ENCODE measurements around the gene RAB11A. TPM values are rescaled to one million over a fixed set of nuclear protein-coding genes. Genes with fewer than 3 reads are reported as not detected.

The RAB11A gene
- polyA plus RNA-seq, 1 donor = 135 TPM

- DNase-seq = no peak
These were observed 49.1 kb downstream of the RAB11A start for GRCh38 chr15:65918357-65918920.

DNA sequence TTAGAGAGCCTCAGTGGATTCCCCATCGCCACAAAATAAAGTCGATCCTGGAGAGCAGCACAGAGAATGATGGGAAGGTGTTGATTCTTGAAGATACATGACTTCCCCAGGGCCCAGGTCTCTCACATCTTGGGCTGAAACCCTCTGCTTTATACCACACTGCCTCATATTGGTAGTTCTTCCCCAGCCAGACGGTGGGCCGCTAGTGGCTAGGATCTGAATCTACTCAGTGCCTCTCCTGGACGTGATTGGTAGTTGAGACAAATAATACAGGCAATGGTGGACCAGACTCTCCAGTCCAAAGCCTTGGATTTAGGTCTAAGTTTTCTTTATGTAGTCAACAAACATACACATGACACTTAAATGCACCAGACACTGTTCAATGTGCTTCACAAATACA is 49.7 kb downstream of the RAB11A start:
- DNase-seq = no peak

- DNase-seq = no peak
These were observed 50.1 kb downstream of the RAB11A start for GRCh38 chr15:65919353-65919752.

- DNase-seq = no peak
These were observed 50.8 kb downstream of the RAB11A start for GRCh38 chr15:65920121-65920520.

- no peak for DNase-seq
These were observed 51.6 kb downstream of the RAB11A start for GRCh38 chr15:65920825-65921309.

- no peak for DNase-seq
These were observed 52.5 kb downstream of the RAB11A start for GRCh38 chr15:65921780-65922179.

- no peak for DNase-seq
These were observed 53.3 kb downstream of the RAB11A start for GRCh38 chr15:65922621-65923020.

DNA sequence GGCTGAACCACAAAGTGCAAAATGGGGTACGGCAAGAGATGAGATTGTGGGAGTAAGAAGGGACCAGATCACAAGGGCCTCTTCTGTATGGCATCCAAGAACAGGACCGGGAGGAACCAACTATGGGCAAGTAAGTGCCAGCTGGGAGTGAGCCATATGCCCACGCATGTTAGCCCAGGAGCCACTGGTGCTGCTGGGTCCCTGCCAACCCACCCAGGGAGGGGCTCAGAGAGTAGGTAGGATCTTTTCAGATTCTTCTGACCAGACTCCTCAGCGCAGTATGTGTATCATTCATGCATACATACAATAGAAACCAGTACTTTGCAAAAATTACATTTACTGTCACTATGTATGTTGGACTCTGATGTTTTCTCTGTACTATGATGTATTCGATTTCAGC is 54.0 kb downstream of the RAB11A start:
- DNase-seq = no peak

GRCh38 chr15:65924004-65924403 is 54.7 kb downstream of the RAB11A start:
- no peak for DNase-seq

DNA sequence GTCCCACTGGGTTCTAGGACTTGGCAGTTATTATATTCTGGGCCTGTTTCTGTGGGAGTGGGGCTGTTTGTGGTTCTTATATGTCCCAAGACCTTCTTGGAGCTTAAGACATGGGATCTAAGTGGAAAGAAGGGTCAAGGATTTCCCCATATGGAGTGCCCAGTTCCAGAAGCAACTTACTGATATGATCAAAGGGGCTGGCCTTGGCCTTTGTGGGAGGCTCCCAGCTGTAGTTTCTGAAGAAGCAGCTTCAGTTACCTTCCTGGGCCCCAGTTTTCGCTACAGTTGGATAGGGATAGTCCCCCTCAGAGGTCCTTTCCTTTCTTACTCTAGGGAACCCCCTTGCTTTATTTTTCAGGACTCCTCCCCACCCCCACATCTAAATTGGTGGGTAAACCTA is 56.0 kb downstream of the RAB11A start:
- DNase-seq = no peak

DNA sequence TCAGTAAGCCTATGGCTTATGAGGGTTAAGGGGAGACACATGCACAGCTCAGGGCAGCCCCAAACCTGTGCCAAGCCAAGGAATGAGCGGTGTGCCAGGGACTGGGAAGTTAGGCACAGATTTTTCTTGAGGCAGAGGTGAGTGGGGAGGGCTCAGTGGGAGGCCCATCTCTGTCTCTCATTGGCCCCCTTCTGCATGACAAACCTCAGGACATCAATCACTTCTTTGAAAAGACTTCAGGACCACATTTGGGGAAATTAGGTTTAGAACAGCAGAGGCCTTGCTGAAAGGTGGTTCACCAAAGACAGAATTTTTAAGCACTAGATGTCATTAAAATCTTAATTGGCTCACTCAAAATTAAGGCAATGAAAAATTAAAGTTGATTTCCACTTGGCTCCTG is 57.2 kb downstream of the RAB11A start:
- DNase-seq = no peak

DNA sequence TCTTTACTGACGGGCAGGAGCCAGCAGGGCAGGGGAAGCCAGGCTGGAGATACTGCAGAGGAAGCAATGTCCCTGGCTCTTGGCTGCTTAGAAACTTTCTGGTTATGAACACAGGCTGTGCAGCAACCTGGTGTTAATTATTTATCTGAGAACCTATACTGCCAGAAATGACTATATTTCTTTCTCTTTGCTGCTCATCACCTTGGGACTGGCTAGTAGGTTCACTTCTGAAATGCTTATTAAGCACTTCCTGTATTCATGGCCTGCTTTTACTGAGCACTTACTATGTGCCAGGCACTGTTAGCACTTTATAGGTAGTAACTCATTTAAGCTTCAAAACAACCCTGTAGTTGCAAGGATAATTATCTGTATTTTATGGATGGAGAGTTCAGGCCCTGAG is 57.6 kb downstream of the RAB11A start:
- no peak for DNase-seq

- DNase-seq = no peak
These were observed 58.3 kb downstream of the RAB11A start for GRCh38 chr15:65927545-65927944.

DNA sequence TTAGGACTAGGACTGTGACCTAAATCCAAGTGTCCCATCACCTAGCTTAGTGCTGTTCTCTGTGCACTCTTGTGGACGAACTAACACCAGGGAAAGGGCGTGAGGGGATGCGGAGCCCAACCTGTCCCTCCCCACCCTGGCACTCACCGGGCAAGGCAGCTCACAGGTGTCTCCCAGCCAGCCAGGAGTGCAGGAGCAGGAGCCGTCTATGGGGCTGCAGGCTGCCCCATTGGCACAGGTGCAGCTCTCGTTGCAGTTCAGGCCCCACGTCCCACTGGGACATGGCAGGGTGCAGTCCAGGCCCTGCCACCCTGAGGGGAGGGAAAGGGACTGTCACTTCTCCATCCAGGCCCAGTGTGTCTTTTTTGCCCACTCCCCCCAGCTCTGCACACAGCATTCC is 60.3 kb downstream of the RAB11A start:
- DNase-seq = no peak

DNA sequence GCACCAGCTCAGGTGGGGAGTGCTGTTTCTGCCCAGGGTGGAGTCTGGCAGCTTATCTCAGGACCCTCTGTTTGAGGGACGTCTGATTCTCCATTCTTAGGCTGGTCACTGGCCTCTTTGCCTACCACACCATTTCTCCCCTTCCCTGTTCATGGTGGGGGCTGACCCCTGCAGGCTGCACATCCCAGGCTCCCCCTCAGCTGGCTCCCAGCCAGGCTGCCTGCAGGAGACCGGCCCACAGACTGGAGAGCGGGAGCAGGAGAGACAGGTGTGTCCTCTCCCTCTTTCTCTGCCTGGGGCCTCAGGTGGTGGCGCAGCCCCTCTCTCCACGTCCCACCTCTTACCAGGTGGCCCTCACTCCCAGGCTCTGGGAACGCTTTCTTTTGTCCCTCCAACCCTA is 60.8 kb downstream of the RAB11A start:
- no peak for DNase-seq

- no peak for DNase-seq
These were observed 61.9 kb downstream of the RAB11A start for GRCh38 chr15:65931221-65931620.

DNA sequence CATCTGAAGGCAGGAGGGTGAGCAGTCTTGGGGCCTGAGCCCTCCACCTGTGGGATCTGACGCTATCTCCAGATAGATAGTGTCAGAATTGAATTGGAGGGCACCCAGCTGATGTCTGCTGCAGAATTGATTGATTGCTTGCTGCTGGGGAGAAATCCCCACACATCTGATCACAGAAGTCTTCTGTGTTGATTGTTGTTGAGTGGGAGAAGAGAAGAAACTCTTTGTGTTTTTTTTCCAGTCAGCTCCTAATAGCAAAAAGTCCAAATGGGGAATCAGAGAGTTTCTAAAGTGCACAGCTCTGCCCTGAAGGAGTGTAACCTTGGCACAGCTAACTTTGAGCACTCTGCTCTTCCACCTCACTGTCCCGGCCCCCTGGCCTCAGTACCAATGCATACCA is 66.1 kb downstream of the RAB11A start:
- no peak for DNase-seq

DNA sequence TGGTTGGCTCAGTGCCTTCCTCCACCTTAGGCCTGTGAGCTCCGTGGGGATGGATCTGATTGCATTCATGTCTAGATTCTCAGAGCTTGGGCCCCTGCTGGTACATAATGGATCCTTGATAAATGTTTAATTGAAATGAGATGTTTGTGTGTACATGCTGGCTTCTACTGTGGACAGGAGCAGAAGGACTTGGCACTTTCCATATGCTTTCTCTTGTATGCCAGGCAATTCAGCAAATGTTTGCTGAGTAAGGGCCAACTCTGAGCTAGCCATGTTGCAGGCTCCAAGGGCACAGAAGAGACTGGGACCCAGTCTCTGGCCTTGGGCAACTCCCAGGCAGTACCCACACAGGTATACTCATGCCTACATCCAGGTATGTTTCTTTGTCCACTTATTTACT is 67.0 kb downstream of the RAB11A start:
- DNase-seq = no peak

DNA sequence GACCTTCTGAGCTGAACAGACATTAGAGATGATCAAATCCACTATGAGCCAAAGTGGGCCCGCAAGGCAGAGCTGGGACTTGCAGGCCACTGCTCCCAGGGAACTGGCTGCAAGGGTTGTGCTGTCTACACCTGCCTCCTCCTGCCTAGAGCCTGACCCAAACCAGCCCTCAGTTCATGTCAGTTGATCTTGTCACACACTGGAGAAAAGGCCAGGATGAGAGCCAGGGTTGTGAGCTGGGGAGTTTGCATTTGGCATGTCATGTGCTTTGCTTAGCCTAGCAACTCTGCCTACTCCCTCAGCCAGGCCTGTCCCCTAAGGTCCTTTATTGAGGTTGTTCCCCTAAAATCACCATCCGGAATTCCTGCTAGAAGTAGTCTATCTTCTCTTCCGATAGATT is 67.8 kb downstream of the RAB11A start:
- DNase-seq = no peak

DNA sequence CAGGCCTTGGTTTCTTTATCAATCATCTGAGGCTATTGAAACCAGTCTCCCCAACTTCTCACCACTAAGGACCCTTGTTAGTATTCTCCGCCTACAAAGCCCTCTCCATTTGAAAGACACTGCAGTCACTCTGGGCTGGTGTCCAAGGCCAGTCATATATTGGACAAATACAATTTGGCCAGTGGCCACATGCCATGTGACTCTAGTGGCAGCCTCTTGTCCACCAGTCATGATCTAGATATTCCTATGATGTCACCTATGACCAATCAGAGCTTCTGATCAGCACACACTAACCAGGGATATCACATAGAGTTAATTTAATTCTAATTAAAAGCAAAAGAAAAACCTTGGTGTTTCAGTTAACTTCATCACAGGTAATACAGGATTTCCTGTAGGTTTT is 68.2 kb downstream of the RAB11A start:
- no peak for DNase-seq

GRCh38 chr15:65938604-65939003 is 69.3 kb downstream of the RAB11A start:
- no peak for DNase-seq

- no peak for DNase-seq
These were observed 70.8 kb downstream of the RAB11A start for GRCh38 chr15:65939901-65940617.

- DNase-seq = no peak
These were observed 71.3 kb downstream of the RAB11A start for GRCh38 chr15:65940618-65940909.
